WERI-Rb-1 (cell line): ENCODE data around the gene KPNA6.
"Not testable (repeated sequence)": the region's sequence is repeated elsewhere in the genome, so short reads cannot be mapped to it uniquely, and the experiment has no call there.

Experiments
- DNase-seq: peaks from one replicate; pipeline ENCODE4 v3.0.0-alpha.2; 2020
- H3K27ac ChIP-seq: fragments of 250-450 bp; sonication (Bioruptor Pico); 2 replicates; pipeline ENCODE4 v1.5.1; 2020; ENCODE audit warnings: mild to moderate bottlenecking, moderate library complexity
- H3K27me3 ChIP-seq: fragments of 250-450 bp; sonication (Bioruptor Pico); 2 replicates; pipeline ENCODE4 v1.5.1; 2021; ENCODE audit warnings: mild to moderate bottlenecking, low read depth, moderate library complexity; ENCODE audit not compliant: insufficient read depth, severe bottlenecking
- H3K36me3 ChIP-seq: fragments of 250-450 bp; sonication (Bioruptor Pico); 2 replicates; pipeline ENCODE4 v1.5.1; 2020; ENCODE audit warnings: mild to moderate bottlenecking, moderate library complexity
- H3K4me3 ChIP-seq: 2 replicates; pipeline ENCODE4 v1.5.1; 2011; ENCODE audit warnings: low read depth, mild to moderate bottlenecking, control low read depth, low read length
- H3K9me3 ChIP-seq: fragments of 250-450 bp; sonication (Bioruptor Pico); 2 replicates; pipeline ENCODE4 v1.5.1; 2021; ENCODE audit warnings: mild to moderate bottlenecking, moderate library complexity; ENCODE audit not compliant: severe bottlenecking
- TF ChIP-seq, protein P1 (sequence below): IDR thresholded peaks from 2 replicates; pipeline ENCODE4 v1.5.1; 2011; ENCODE audit warnings: low read depth, mild to moderate bottlenecking, control low read depth, inconsistent platforms, low read length

The KPNA6 gene

DNA sequence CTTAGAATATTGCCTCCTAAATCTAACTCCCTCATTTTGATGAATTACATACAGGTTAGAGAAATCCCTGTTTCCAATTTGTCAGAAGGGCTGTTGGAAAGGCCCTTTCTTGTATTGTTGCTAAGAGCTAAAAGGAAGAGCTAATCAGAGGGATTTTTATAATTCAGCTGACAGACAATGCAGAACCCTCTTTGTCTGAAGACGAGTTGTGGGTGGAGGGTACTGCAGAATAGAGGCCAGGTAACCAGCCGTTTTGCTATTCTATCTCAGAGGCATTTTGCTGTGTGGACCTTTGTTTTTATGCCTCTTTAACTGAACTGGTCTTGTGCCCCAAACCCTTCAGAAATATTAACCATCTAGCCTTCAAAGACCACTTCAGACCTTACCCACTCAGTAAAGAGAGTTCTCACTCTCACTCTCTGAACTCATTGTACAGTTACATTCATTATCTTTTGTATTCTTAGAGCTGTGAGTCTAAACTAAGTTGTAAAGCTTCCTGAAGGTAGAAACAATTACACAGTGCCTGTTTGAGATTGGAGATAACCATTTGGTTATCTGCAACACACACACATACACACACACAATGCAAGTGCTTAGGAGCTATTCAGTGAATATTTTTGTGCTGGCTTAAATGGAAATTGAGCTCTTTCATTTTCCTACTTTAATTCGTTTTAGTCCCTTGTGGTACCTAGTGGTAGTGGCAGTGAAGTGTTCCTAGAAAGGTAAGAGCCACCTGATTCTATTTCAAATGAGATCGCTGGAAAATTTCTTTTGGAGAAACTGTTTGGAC lies 19.7 kb downstream of the KPNA6 start:
- no peak for DNase-seq
- Histone ChIP-seq H3K9me3 (no peaks in the 10 kb centered on the region), H3K27ac (no peak overlapping the region), H3K4me3 (no peak overlapping the region), H3K36me3 (peaks cover 7% of the 10 kb centered on the region; the same call in 1 of the 2 replicates), H3K27me3 (no peaks in the 10 kb centered on the region)
- TF ChIP-seq, protein P1, sequence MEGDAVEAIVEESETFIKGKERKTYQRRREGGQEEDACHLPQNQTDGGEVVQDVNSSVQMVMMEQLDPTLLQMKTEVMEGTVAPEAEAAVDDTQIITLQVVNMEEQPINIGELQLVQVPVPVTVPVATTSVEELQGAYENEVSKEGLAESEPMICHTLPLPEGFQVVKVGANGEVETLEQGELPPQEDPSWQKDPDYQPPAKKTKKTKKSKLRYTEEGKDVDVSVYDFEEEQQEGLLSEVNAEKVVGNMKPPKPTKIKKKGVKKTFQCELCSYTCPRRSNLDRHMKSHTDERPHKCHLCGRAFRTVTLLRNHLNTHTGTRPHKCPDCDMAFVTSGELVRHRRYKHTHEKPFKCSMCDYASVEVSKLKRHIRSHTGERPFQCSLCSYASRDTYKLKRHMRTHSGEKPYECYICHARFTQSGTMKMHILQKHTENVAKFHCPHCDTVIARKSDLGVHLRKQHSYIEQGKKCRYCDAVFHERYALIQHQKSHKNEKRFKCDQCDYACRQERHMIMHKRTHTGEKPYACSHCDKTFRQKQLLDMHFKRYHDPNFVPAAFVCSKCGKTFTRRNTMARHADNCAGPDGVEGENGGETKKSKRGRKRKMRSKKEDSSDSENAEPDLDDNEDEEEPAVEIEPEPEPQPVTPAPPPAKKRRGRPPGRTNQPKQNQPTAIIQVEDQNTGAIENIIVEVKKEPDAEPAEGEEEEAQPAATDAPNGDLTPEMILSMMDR: no peak

DNA sequence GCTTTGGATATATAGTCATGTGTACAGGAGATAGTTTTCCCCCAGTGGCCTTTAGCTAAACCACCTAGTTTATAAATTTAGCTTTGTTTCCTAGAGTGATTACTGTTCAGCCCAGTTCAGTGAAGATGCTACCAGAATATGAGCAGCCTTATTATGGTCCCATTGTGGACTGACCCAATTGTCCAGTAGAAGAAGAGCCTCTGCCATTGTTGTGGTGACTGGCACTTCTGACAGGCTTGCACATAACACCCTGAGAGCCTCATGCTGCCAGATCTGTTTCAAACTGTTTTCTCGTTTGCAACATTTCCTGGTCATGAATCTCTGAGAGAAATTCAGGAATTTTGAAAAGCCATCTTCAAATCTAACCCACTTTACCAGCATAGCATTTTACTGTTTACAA lies 20.6 kb downstream of the KPNA6 start:
- H3K9me3 ChIP-seq: no peaks in the 10 kb centered on the region
- DNase-seq: no peak
- H3K27me3 ChIP-seq: no peaks in the 10 kb centered on the region
- TF ChIP-seq, protein P1: no peak
- no peak overlapping the region for H3K4me3 ChIP-seq
- no peak overlapping the region for H3K27ac ChIP-seq
- H3K36me3 ChIP-seq: peaks cover 7% of the 10 kb centered on the region; the same call in 1 of the 2 replicates

GRCh38 chr1:32128964-32129363 lies 21.1 kb downstream of the KPNA6 start:
- Histone ChIP-seq H3K27me3 (no peaks in the 10 kb centered on the region), H3K27ac (no peak overlapping the region), H3K4me3 (no peak overlapping the region), H3K9me3 (no peaks in the 10 kb centered on the region), H3K36me3 (peaks cover 7% of the 10 kb centered on the region; the same call in 1 of the 2 replicates)
- TF ChIP-seq, protein P1: no peak
- DNase-seq: no peak

GRCh38 chr1:32133950-32134280 lies 26.1 kb downstream of the KPNA6 start:
- H3K4me3 ChIP-seq, H3K27ac ChIP-seq, DNase-seq, H3K9me3 ChIP-seq, H3K36me3 ChIP-seq, H3K27me3 ChIP-seq: not testable (repeated sequence)

DNA sequence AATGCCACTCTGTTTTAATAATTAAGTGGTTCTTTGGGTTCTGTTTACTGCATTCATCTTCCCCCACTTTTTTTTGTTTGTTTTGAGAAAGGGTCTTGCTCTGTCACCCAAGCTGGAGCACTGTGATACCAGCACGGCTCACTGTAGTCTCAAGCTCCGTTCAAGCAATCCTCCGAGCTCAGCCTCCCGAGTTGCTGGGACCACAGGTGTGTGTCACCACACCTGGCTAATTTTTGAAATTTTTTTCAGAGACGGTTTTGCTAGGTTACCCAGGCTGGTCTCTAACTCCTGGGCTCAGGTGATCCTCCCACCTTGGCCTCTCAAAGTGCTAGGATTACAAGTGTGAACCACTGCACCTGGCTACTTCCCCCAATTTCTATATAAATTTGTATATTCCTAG lies 29.3 kb downstream of the KPNA6 start:
- H3K4me3 ChIP-seq: no peak overlapping the region
- H3K27me3 ChIP-seq: no peaks in the 10 kb centered on the region
- no peaks in the 10 kb centered on the region for H3K9me3 ChIP-seq
- TF ChIP-seq, protein P1: no peak
- no peak for DNase-seq
- no peaks in the 10 kb centered on the region for H3K36me3 ChIP-seq
- no peak overlapping the region for H3K27ac ChIP-seq

- DNase-seq: no peak
- Histone ChIP-seq H3K27ac (no peak overlapping the region), H3K27me3 (no peaks in the 10 kb centered on the region)
These were observed 31.1 kb downstream of the KPNA6 start for GRCh38 chr1:32138965-32139364.

More at GRCh38 chr1:32138965-32139364, 31.1 kb downstream of the KPNA6 start:
- Histone ChIP-seq H3K9me3 (no peaks in the 10 kb centered on the region), H3K36me3 (no peaks in the 10 kb centered on the region), H3K4me3 (no peak overlapping the region)
- TF ChIP-seq, protein P1: no peak
